Liver (tissue), 9 donors: ENCODE measurements around the gene TRPC4. TPM values are rescaled to one million over a fixed set of nuclear protein-coding genes. Genes with fewer than 3 reads are reported as not detected.

Source experiments
- DNase-seq: peaks from one replicate; pipeline ENCODE4 v3.0.0-alpha.2; 2017; ENCODE audit warnings: low spot score
- H3K27ac ChIP-seq, 2 donors: one replicate each; pipeline ENCODE4 v1.7.0; 2013; ENCODE audit warnings: inconsistent platforms in 2 of 2, low read length in 2 of 2, control low read depth in 1 of 2, low read depth in 1 of 2, mild to moderate bottlenecking in 1 of 2
- H3K27me3 ChIP-seq, 4 donors: one replicate each; pipeline versions ENCODE4 v1.6.1 to v1.7.0; 2013; ENCODE audit warnings: low read length in 3 of 4, inconsistent platforms in 1 of 4, mild to moderate bottlenecking in 1 of 4, moderate library complexity in 1 of 4; ENCODE audit not compliant: control insufficient read depth in 4 of 4, insufficient read depth in 4 of 4
- H3K36me3 ChIP-seq, 4 donors: one replicate each; pipeline versions ENCODE4 v1.6.1 to v1.7.0; 2013; ENCODE audit warnings: low read length in 3 of 4, mild to moderate bottlenecking in 3 of 4, low read depth in 1 of 4, moderate library complexity in 1 of 4; ENCODE audit not compliant: control insufficient read depth in 4 of 4, insufficient read depth in 3 of 4
- H3K4me1 ChIP-seq, 4 donors: one replicate each; pipeline versions ENCODE4 v1.6.1 to v1.7.0; 2013; ENCODE audit warnings: low read length in 3 of 4, mild to moderate bottlenecking in 3 of 4, moderate library complexity in 1 of 4; ENCODE audit not compliant: control insufficient read depth in 4 of 4, insufficient read depth in 4 of 4
- H3K4me3 ChIP-seq, 3 donors: one replicate each; pipeline versions ENCODE4 v1.6.1 to v1.7.0; 2013; ENCODE audit warnings: low read length in 3 of 3, control low read depth in 1 of 3, low read depth in 1 of 3, mild to moderate bottlenecking in 1 of 3
- H3K9ac ChIP-seq, 2 donors: one replicate each; pipeline ENCODE4 v1.7.0; 2013; ENCODE audit warnings: low read length in 2 of 2, mild to moderate bottlenecking in 2 of 2, moderate library complexity in 2 of 2, control low read depth in 1 of 2, low read depth in 1 of 2
- H3K9me3 ChIP-seq, 4 donors: one replicate each; pipeline versions ENCODE4 v1.6.1 to v1.7.0; 2013; ENCODE audit warnings: low read length in 3 of 4; ENCODE audit not compliant: control insufficient read depth in 4 of 4
- ATF3 ChIP-seq: IDR thresholded peaks from 2 replicates; pipeline ENCODE4 v1.6.1; 2016; ENCODE audit warnings: antibody characterized with exemption
- CTCF ChIP-seq: fragments of 150-350 bp; IDR thresholded peaks from 2 replicates; pipeline ENCODE4 v1.5.1; 2017; ENCODE audit warnings: improper control_type of control experiment, low read depth, low read length; ENCODE audit not compliant: missing input control
- EGR1 ChIP-seq, 2 donors: IDR thresholded peaks; 2 replicates each; pipeline ENCODE4 v1.6.1; 2016 to 2018; ENCODE audit warnings: antibody characterized with exemption in 2 of 2, low read depth in 2 of 2
- FOXA1 ChIP-seq: IDR thresholded peaks from 2 replicates; pipeline ENCODE4 v1.6.1; 2016; ENCODE audit warnings: antibody characterized with exemption
- FOXA2 ChIP-seq: IDR thresholded peaks from 2 replicates; pipeline ENCODE4 v1.6.1; 2016; ENCODE audit warnings: antibody characterized with exemption
- GABPA ChIP-seq, 2 donors: IDR thresholded peaks in 1 of 2; conservative IDR thresholded peaks in 1 of 2; 2 replicates each; pipeline ENCODE4 v1.6.1; 2016; ENCODE audit warnings: antibody characterized with exemption in 2 of 2, mild to moderate bottlenecking in 1 of 2, moderate library complexity in 1 of 2
- HNF4A ChIP-seq, 2 donors: conservative IDR thresholded peaks; 2 replicates each; pipeline ENCODE4 v1.6.1; 2016; ENCODE audit warnings: antibody characterized with exemption in 2 of 2, mild to moderate bottlenecking in 2 of 2
- HNF4G ChIP-seq: IDR thresholded peaks from 2 replicates; pipeline ENCODE4 v1.6.1; 2016; ENCODE audit warnings: antibody characterized with exemption
- JUND ChIP-seq, 2 donors: IDR thresholded peaks; 2 replicates each; pipeline ENCODE4 v1.6.1; 2016; ENCODE audit warnings: antibody characterized with exemption in 2 of 2
- NR2F2 ChIP-seq: IDR thresholded peaks from 2 replicates; pipeline ENCODE4 v1.6.1; 2016; ENCODE audit warnings: antibody characterized with exemption
- RAD21 ChIP-seq, 2 donors: IDR thresholded peaks; 2 replicates each; pipeline ENCODE4 v1.6.1; 2016; ENCODE audit warnings: antibody characterized with exemption in 2 of 2, mild to moderate bottlenecking in 2 of 2
- REST ChIP-seq: IDR thresholded peaks from 2 replicates; pipeline ENCODE4 v1.6.1; 2016; ENCODE audit warnings: antibody characterized with exemption, mild to moderate bottlenecking
- RXRA ChIP-seq, 2 donors: IDR thresholded peaks; 2 replicates each; pipeline ENCODE4 v1.6.1; 2017 to 2018; ENCODE audit warnings: antibody characterized with exemption in 2 of 2, mild to moderate bottlenecking in 1 of 2
- SP1 ChIP-seq: IDR thresholded peaks from 2 replicates; pipeline ENCODE4 v1.6.1; 2018; ENCODE audit warnings: antibody characterized with exemption, mild to moderate bottlenecking
- TAF1 ChIP-seq: conservative IDR thresholded peaks from 2 replicates; pipeline ENCODE4 v1.6.1; 2016; ENCODE audit warnings: antibody characterized with exemption, mild to moderate bottlenecking
- YY1 ChIP-seq: IDR thresholded peaks from 2 replicates; pipeline ENCODE4 v1.6.1; 2016; ENCODE audit warnings: antibody characterized with exemption, mild to moderate bottlenecking
- WGBS: extraction: QIAGEN DNeasy Blood & Tissue Kit; methylation state at CpG from one replicate; pipeline ENCODE4 v1.1.7; 2013; 5-methylcytosine and 5-hydroxymethylcytosine counted together
- polyA plus RNA-seq, 2 donors: library from polyadenylated mRNA; stranded (reverse) in 1 of 2; unstranded in 1 of 2; fragments of 200-250 nt in 1 of 2; fragments of >200 nt in 1 of 2; fragmentation: Nextera tagmentation in 1 of 2; extraction: Ambion mirVana in 1 of 2; gene quantifications; one replicate each; pipeline versions ENCODE4 v1.2.1 to v1.2.3, GENCODE V29; 2013 to 2015
- total RNA-seq, 2 donors: library from RNA; depleted of rRNA; stranded (reverse); fragments of >200 nt; gene quantifications; one replicate each; pipeline ENCODE4 v1.2.3, GENCODE V29; 2014
- TF ChIP-seq, protein P1 (sequence below): IDR thresholded peaks from 2 replicates; pipeline ENCODE4 v1.6.1; 2016; ENCODE audit warnings: antibody characterized with exemption
- TF ChIP-seq, protein P2 (sequence below): IDR thresholded peaks from 2 replicates; pipeline ENCODE4 v1.6.1; 2016; ENCODE audit warnings: antibody characterized with exemption
- donor health status: healthy.
- donor health status: healthy.
- donor health status: healthy.
- donor health status: healthy.
- donor health status: healthy.

The TRPC4 gene
- total and polyA plus RNA-seq, 4 donors, result 0.04 to 0.17 (median 0.05) TPM; not detected in 1

DNA sequence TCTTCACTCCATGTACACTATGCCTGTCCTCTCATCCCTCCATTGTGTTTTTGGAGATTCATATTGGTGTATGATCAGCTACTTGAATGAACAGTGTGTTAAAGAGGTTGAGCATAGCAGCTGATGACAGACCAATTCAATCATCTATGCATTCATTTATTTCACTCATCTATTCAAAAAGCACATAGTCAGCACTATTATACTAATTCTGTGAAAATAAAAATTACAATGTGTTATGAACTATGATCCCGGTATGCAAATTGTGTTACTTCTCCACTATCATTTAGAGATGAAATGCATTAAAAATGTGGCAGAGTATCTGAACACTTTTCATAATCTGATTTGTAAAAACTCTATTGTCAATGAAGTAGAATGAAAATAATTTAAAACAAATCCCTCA lies 5.9 kb downstream of the TRPC4 start:
- no peaks in the 10 kb centered on the region for H3K36me3 ChIP-seq
- H3K9me3 ChIP-seq, result no peaks in the 10 kb centered on the region
- H3K27ac ChIP-seq, result no peak overlapping the region
- 95% methylated on average over 1 of the region's 1 CpG for WGBS
- H3K4me3 ChIP-seq, result no peak overlapping the region
- H3K27me3 ChIP-seq, result peaks cover 0 to 1% (median 0%) of the 10 kb centered on the region in 4 donors
- TF ChIP-seq FOXA1 (no peak), JUND (IDR thresholded peaks at IDR 0.05) (no peak), NR2F2 (no peak)
- H3K4me1 ChIP-seq, result peaks cover 0 to under 1% (median under 1%) of the 10 kb centered on the region in 4 donors
- no peak overlapping the region for H3K9ac ChIP-seq
- no peak for DNase-seq

DNA sequence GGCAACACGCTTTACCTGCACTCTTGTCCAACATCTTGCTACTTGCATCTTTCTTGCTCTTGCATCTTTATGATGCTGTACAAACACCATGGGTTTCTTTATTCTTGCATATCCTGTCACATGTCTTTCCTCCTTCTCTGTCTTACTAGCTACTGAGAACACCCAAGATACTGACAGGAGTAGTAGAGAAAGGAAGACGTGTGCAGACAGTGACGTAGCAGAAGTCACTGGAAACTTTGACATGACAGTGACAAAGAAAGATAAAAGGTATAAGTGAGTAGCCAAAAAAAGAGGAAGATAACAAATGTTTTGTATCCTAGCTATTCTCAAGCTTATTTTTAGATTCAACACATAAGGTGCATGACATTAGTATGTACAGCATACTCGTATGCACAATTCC lies 34.2 kb downstream of the TRPC4 start:
- no peaks in the 10 kb centered on the region for H3K36me3 ChIP-seq
- H3K27ac ChIP-seq, result no peak overlapping the region
- no peaks in the 10 kb centered on the region for H3K27me3 ChIP-seq
- TF ChIP-seq TAF1 (no peak), HNF4G (no peak), NR2F2 (no peak), EGR1 (IDR thresholded peaks at IDR 0.05; ENCODE audit: low read depth in 2 of 2) (no peak), FOXA1 (no peak), JUND (IDR thresholded peaks at IDR 0.05) (no peak), FOXA2 (no peak), YY1 (no peak), ATF3 (no peak), SP1 (no peak), REST (no peak), CTCF (no peak), RAD21 (IDR thresholded peaks at IDR 0.05) (no peak), GABPA (IDR thresholded peaks at IDR 0.05 in 1 of 2, conservative IDR thresholded peaks at IDR 0.05 in 1 of 2) (no peak), HNF4A (conservative IDR thresholded peaks at IDR 0.05) (no peak), RXRA (IDR thresholded peaks at IDR 0.05) (no peak)
- TF ChIP-seq, protein P1, sequence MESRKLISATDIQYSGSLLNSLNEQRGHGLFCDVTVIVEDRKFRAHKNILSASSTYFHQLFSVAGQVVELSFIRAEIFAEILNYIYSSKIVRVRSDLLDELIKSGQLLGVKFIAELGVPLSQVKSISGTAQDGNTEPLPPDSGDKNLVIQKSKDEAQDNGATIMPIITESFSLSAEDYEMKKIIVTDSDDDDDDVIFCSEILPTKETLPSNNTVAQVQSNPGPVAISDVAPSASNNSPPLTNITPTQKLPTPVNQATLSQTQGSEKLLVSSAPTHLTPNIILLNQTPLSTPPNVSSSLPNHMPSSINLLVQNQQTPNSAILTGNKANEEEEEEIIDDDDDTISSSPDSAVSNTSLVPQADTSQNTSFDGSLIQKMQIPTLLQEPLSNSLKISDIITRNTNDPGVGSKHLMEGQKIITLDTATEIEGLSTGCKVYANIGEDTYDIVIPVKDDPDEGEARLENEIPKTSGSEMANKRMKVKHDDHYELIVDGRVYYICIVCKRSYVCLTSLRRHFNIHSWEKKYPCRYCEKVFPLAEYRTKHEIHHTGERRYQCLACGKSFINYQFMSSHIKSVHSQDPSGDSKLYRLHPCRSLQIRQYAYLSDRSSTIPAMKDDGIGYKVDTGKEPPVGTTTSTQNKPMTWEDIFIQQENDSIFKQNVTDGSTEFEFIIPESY, result no peak
- TF ChIP-seq, protein P2, sequence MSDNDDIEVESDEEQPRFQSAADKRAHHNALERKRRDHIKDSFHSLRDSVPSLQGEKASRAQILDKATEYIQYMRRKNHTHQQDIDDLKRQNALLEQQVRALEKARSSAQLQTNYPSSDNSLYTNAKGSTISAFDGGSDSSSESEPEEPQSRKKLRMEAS, result no peak
- H3K4me1 ChIP-seq, result no peaks in the 10 kb centered on the region
- no peak overlapping the region for H3K9ac ChIP-seq
- no peak overlapping the region for H3K4me3 ChIP-seq
- DNase-seq, result no peak
- no peaks in the 10 kb centered on the region for H3K9me3 ChIP-seq
- 78% methylated on average over 4 of the region's 4 CpGs for WGBS
